Panc1 (cell line): ENCODE results near the gene C3orf70.

ENCODE experiments used
- CTCF ChIP-seq: fragments of 450-650 bp; IDR thresholded peaks from 2 replicates; pipeline ENCODE4 v1.5.1; 2017; ENCODE audit warnings: mild to moderate bottlenecking
- POLR2AphosphoS5 ChIP-seq: IDR thresholded peaks from 2 replicates; pipeline ENCODE4 v1.6.1; 2012; ENCODE audit warnings: mild to moderate bottlenecking, low read depth, low read length, moderate library complexity

- TF ChIP-seq CTCF, result no peak
- TF ChIP-seq POLR2AphosphoS5, result no peak
Observed at GRCh38 chr3:185062191-185062590, 90.7 kb downstream of the C3orf70 start.
